Neural cell (in vitro differentiated cells): ENCODE results near the gene SCN10A.

Source experiments
- EZH2 ChIP-seq: fragments of 200-600, 300-800 bp; shearing (Covaris generic), sonication (generic); IDR thresholded peaks from 2 replicates; pipeline ENCODE4 v1.6.1; 2014; ENCODE audit warnings: antibody characterized with exemption, low read length, borderline replicate concordance, mild to moderate bottlenecking; ENCODE audit not compliant: insufficient read depth, poor library complexity, severe bottlenecking
- TF ChIP-seq, protein P1 (sequence below): fragments of 450-650 bp; IDR thresholded peaks from 2 replicates; pipeline ENCODE4 v1.5.1; 2014; ENCODE audit warnings: antibody characterized with exemption, mild to moderate bottlenecking, moderate library complexity; ENCODE audit not compliant: poor library complexity, severe bottlenecking

DNA sequence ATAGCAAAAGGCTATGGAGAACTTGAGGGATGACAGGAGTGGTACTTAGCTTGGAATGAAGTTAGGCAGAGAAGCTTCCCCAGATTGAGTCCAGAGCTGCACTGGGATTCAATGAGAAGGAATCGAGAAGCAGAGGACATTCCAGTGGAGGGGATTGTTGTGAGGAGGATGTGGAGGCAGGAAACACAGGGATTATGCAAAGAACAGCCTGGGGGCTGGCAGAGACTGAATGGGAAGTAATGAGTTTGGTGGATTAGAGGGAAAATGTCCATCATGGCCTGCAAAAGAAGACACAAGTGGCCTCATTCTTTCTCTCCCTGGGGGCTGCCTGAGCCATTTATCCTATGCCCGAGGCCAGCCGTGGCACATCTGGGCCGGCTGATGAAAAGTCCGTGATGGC lies 20.5 kb upstream of the SCN10A start:
- TF ChIP-seq, protein P1, sequence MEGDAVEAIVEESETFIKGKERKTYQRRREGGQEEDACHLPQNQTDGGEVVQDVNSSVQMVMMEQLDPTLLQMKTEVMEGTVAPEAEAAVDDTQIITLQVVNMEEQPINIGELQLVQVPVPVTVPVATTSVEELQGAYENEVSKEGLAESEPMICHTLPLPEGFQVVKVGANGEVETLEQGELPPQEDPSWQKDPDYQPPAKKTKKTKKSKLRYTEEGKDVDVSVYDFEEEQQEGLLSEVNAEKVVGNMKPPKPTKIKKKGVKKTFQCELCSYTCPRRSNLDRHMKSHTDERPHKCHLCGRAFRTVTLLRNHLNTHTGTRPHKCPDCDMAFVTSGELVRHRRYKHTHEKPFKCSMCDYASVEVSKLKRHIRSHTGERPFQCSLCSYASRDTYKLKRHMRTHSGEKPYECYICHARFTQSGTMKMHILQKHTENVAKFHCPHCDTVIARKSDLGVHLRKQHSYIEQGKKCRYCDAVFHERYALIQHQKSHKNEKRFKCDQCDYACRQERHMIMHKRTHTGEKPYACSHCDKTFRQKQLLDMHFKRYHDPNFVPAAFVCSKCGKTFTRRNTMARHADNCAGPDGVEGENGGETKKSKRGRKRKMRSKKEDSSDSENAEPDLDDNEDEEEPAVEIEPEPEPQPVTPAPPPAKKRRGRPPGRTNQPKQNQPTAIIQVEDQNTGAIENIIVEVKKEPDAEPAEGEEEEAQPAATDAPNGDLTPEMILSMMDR = no peak
- no peak for TF ChIP-seq EZH2
